ENCODE data around the gene CLSTN1. TPM values are rescaled to one million over a fixed set of nuclear protein-coding genes. Genes with fewer than 3 reads are reported as not detected.

Gene CLSTN1
- total RNA-seq, 1 donor from 2014 or later = 181 TPM

- Histone ChIP-seq H3K4me2 (ENCODE audit: low read length) (no peak overlapping the region), H4K20me1 (ENCODE audit: insufficient read depth, low read length) (peaks cover 52% of the 10 kb centered on the region), H3K79me2 (ENCODE audit: insufficient read depth, low read length) (peaks cover 69% of the 10 kb centered on the region), H3K4me1 (ENCODE audit: insufficient read depth, low read length) (peaks cover 28% of the 10 kb centered on the region), H3K9me3 (ENCODE audit: insufficient read depth, low read depth, low read length) (no peaks in the 10 kb centered on the region), H3K27ac (ENCODE audit: low read depth, low read length) (no peak overlapping the region), H3K36me3 (ENCODE audit: insufficient read depth, low read length) (no peaks in the 10 kb centered on the region), H3K9ac (ENCODE audit: low read length) (no peak overlapping the region), H2AFZ (ENCODE audit: low read depth, low read length) (no peak overlapping the region), H3K4me3 (ENCODE audit: insufficient read depth, low read depth, low read length) (no peak overlapping the region), H3K27me3 (ENCODE audit: insufficient read depth, low read length) (no peaks in the 10 kb centered on the region)
- no peaks in the 10 kb centered on the region for H3K9me3 Mint-ChIP-seq (ENCODE audit: unreplicated experiment)
- DNase-seq (ENCODE audit: low read depth) = no peak
- no peaks in the 10 kb centered on the region for H3K27me3 Mint-ChIP-seq (ENCODE audit: low read depth, unreplicated experiment)
- no peak for FAIRE-seq
- peaks cover 15% of the 10 kb centered on the region for H3K4me1 Mint-ChIP-seq (ENCODE audit: low read depth, unreplicated experiment)
- H3K27ac Mint-ChIP-seq (ENCODE audit: unreplicated experiment) = no peak overlapping the region
- H3K4me3 Mint-ChIP-seq (ENCODE audit: unreplicated experiment) = no peak overlapping the region
- TF ChIP-seq EZH2 (IDR thresholded peaks at IDR 0.05; ENCODE audit: insufficient read depth, low read length) (no peak), CTCF (IDR thresholded peaks at IDR 0.05; ENCODE audit: insufficient read depth, low read depth, low read length) (no peak)
- H3K36me3 Mint-ChIP-seq (ENCODE audit: low read depth, unreplicated experiment) = peaks cover 4% of the 10 kb centered on the region
These were observed 3.2 kb downstream of the CLSTN1 start for GRCh38 chr1:9820521-9820920.

- H3K4me1 ChIP-seq (ENCODE audit: insufficient read depth, low read length) = peaks cover 11% of the 10 kb centered on the region
- Mint-ChIP-seq H3K27ac (ENCODE audit: unreplicated experiment) (peak overlapping the region; percentile 55), H3K4me1 (ENCODE audit: low read depth, unreplicated experiment) (peaks cover 10% of the 10 kb centered on the region), H3K4me3 (ENCODE audit: unreplicated experiment) (no peak overlapping the region), H3K9me3 (ENCODE audit: unreplicated experiment) (no peaks in the 10 kb centered on the region), H3K36me3 (ENCODE audit: low read depth, unreplicated experiment) (peaks cover 4% of the 10 kb centered on the region), H3K27me3 (ENCODE audit: low read depth, unreplicated experiment) (no peaks in the 10 kb centered on the region)
- peaks cover 69% of the 10 kb centered on the region for H4K20me1 ChIP-seq (ENCODE audit: insufficient read depth, low read length)
- H3K9ac ChIP-seq (ENCODE audit: low read length) = no peak overlapping the region
- no peak overlapping the region for H3K27ac ChIP-seq (ENCODE audit: low read depth, low read length)
- H2AFZ ChIP-seq (ENCODE audit: low read depth, low read length) = no peak overlapping the region
- H3K9me3 ChIP-seq (ENCODE audit: insufficient read depth, low read depth, low read length) = no peaks in the 10 kb centered on the region
- no peak overlapping the region for H3K4me3 ChIP-seq (ENCODE audit: insufficient read depth, low read depth, low read length)
- DNase-seq (ENCODE audit: low read depth) (no peak), FAIRE-seq (no peak)
- H3K4me2 ChIP-seq (ENCODE audit: low read length) = no peak overlapping the region
- peaks cover 89% of the 10 kb centered on the region for H3K79me2 ChIP-seq (ENCODE audit: insufficient read depth, low read length)
- TF ChIP-seq CTCF (IDR thresholded peaks at IDR 0.05; ENCODE audit: insufficient read depth, low read depth, low read length) (no peak), EZH2 (IDR thresholded peaks at IDR 0.05; ENCODE audit: insufficient read depth, low read length) (no peak)
- H3K27me3 ChIP-seq (ENCODE audit: insufficient read depth, low read length) = no peaks in the 10 kb centered on the region
- no peaks in the 10 kb centered on the region for H3K36me3 ChIP-seq (ENCODE audit: insufficient read depth, low read length)
These were observed 6.0 kb downstream of the CLSTN1 start for GRCh38 chr1:9817734-9818133.

GRCh38 chr1:9816199-9816598, 7.6 kb downstream of the CLSTN1 start:
- Histone ChIP-seq H3K36me3 (ENCODE audit: insufficient read depth, low read length) (no peaks in the 10 kb centered on the region), H2AFZ (ENCODE audit: low read depth, low read length) (no peak overlapping the region), H3K27ac (ENCODE audit: low read depth, low read length) (no peak overlapping the region), H3K4me1 (ENCODE audit: insufficient read depth, low read length) (no peaks in the 10 kb centered on the region), H3K9me3 (ENCODE audit: insufficient read depth, low read depth, low read length) (no peaks in the 10 kb centered on the region), H3K27me3 (ENCODE audit: insufficient read depth, low read length) (no peaks in the 10 kb centered on the region), H4K20me1 (ENCODE audit: insufficient read depth, low read length) (peaks cover 69% of the 10 kb centered on the region), H3K9ac (ENCODE audit: low read length) (no peak overlapping the region), H3K4me2 (ENCODE audit: low read length) (no peak overlapping the region), H3K4me3 (ENCODE audit: insufficient read depth, low read depth, low read length) (no peak overlapping the region), H3K79me2 (ENCODE audit: insufficient read depth, low read length) (peaks cover 86% of the 10 kb centered on the region)
- TF ChIP-seq CTCF (IDR thresholded peaks at IDR 0.05; ENCODE audit: insufficient read depth, low read depth, low read length) (no peak), EZH2 (IDR thresholded peaks at IDR 0.05; ENCODE audit: insufficient read depth, low read length) (no peak)
- Mint-ChIP-seq H3K36me3 (ENCODE audit: low read depth, unreplicated experiment) (peaks cover 4% of the 10 kb centered on the region), H3K4me1 (ENCODE audit: low read depth, unreplicated experiment) (peaks cover 7% of the 10 kb centered on the region), H3K27me3 (ENCODE audit: low read depth, unreplicated experiment) (no peaks in the 10 kb centered on the region), H3K9me3 (ENCODE audit: unreplicated experiment) (no peaks in the 10 kb centered on the region), H3K27ac (ENCODE audit: unreplicated experiment) (no peak overlapping the region), H3K4me3 (ENCODE audit: unreplicated experiment) (no peak overlapping the region)
- DNase-seq (ENCODE audit: low read depth) = no peak
- FAIRE-seq = no peak

All from astrocyte (in vitro differentiated cells and primary cell).